Measurements from ENCODE around the gene ITK. TPM values are rescaled to one million over a fixed set of nuclear protein-coding genes. Genes with fewer than 3 reads are reported as not detected.

The ITK gene
- total and polyA plus RNA-seq, 4 donors: 0.35 to 1.5 (median 0.43) TPM

DNA sequence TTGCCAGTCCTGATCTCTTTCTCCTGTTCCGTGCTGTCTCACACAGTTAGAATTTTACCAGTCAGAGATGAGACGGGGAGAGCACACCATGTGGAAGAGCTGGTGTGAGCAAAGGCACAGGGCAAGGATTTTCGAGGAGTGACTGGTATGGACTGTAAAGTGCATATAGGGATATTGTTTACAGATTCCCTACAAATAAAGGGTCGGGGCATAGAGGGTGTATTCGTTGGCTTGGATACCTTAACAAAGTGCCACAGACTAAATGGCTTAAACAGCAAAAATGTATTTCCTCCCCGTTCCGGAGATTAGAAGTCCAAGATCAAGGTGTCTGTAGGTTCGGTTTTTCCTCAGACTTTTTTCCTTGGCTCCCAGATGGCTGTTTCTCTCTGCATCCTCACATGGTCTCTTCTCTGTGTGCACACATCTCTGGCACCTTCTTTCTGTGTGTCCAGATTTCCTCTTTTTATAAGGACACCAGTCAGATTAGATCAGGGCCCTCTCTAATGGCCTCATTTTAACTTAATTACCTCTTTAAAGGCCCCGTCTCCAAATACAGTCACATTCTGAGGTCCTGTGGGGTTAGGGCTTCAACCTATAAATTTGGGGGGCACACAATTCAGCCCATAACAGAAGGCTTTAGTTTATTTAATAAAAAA lies 108.7 kb downstream of the ITK start:
- WGBS: 87% methylated on average over 9 of the region's 9 CpGs
- no peak for DNase-seq (ENCODE audit: low spot score)
- Histone ChIP-seq H3K36me3 (ENCODE audit: control insufficient read depth in 4 of 4, insufficient read depth in 3 of 4, low read depth in 1 of 4, low read length in 3 of 4) (no peaks in the 10 kb centered on the region), H3K9me3 (ENCODE audit: control insufficient read depth in 4 of 4, low read length in 3 of 4) (no peaks in the 10 kb centered on the region), H3K27ac (ENCODE audit: low read depth in 1 of 2, low read length in 2 of 2) (peak overlapping the region; percentile 21 to 39), H3K9ac (ENCODE audit: low read depth in 1 of 2, low read length in 2 of 2) (peak overlapping the region in 1 of 2 donors; percentile 17), H3K4me1 (ENCODE audit: control insufficient read depth in 4 of 4, insufficient read depth in 4 of 4, low read length in 3 of 4) (peaks cover 7 to 50% (median 36%) of the 10 kb centered on the region in 4 donors), H3K4me3 (ENCODE audit: low read depth in 1 of 3, low read length in 3 of 3) (no peak overlapping the region), H3K27me3 (ENCODE audit: control insufficient read depth in 4 of 4, insufficient read depth in 4 of 4, low read length in 3 of 4) (no peaks in the 10 kb centered on the region)
- TF ChIP-seq, protein P1, sequence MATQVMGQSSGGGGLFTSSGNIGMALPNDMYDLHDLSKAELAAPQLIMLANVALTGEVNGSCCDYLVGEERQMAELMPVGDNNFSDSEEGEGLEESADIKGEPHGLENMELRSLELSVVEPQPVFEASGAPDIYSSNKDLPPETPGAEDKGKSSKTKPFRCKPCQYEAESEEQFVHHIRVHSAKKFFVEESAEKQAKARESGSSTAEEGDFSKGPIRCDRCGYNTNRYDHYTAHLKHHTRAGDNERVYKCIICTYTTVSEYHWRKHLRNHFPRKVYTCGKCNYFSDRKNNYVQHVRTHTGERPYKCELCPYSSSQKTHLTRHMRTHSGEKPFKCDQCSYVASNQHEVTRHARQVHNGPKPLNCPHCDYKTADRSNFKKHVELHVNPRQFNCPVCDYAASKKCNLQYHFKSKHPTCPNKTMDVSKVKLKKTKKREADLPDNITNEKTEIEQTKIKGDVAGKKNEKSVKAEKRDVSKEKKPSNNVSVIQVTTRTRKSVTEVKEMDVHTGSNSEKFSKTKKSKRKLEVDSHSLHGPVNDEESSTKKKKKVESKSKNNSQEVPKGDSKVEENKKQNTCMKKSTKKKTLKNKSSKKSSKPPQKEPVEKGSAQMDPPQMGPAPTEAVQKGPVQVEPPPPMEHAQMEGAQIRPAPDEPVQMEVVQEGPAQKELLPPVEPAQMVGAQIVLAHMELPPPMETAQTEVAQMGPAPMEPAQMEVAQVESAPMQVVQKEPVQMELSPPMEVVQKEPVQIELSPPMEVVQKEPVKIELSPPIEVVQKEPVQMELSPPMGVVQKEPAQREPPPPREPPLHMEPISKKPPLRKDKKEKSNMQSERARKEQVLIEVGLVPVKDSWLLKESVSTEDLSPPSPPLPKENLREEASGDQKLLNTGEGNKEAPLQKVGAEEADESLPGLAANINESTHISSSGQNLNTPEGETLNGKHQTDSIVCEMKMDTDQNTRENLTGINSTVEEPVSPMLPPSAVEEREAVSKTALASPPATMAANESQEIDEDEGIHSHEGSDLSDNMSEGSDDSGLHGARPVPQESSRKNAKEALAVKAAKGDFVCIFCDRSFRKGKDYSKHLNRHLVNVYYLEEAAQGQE (IDR thresholded peaks at IDR 0.05): no peak
- TF ChIP-seq HNF4G (IDR thresholded peaks at IDR 0.05) (no peak), RAD21 (IDR thresholded peaks at IDR 0.05) (no peak), GABPA (IDR thresholded peaks at IDR 0.05 in 1 of 2, conservative IDR thresholded peaks at IDR 0.05 in 1 of 2) (no peak), FOXA1 (IDR thresholded peaks at IDR 0.05) (no peak), RXRA (IDR thresholded peaks at IDR 0.05) (no peak), NR2F2 (IDR thresholded peaks at IDR 0.05) (no peak), HNF4A (conservative IDR thresholded peaks at IDR 0.05) (no peak), EGR1 (IDR thresholded peaks at IDR 0.05; ENCODE audit: low read depth in 2 of 2) (no peak), TAF1 (conservative IDR thresholded peaks at IDR 0.05) (no peak), SP1 (IDR thresholded peaks at IDR 0.05) (no peak), FOXA2 (IDR thresholded peaks at IDR 0.05) (no peak)
- TF ChIP-seq, protein P2, sequence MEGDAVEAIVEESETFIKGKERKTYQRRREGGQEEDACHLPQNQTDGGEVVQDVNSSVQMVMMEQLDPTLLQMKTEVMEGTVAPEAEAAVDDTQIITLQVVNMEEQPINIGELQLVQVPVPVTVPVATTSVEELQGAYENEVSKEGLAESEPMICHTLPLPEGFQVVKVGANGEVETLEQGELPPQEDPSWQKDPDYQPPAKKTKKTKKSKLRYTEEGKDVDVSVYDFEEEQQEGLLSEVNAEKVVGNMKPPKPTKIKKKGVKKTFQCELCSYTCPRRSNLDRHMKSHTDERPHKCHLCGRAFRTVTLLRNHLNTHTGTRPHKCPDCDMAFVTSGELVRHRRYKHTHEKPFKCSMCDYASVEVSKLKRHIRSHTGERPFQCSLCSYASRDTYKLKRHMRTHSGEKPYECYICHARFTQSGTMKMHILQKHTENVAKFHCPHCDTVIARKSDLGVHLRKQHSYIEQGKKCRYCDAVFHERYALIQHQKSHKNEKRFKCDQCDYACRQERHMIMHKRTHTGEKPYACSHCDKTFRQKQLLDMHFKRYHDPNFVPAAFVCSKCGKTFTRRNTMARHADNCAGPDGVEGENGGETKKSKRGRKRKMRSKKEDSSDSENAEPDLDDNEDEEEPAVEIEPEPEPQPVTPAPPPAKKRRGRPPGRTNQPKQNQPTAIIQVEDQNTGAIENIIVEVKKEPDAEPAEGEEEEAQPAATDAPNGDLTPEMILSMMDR (IDR thresholded peaks at IDR 0.05; ENCODE audit: low read depth, low read length, missing input control): no peak
- TF ChIP-seq, protein P3, sequence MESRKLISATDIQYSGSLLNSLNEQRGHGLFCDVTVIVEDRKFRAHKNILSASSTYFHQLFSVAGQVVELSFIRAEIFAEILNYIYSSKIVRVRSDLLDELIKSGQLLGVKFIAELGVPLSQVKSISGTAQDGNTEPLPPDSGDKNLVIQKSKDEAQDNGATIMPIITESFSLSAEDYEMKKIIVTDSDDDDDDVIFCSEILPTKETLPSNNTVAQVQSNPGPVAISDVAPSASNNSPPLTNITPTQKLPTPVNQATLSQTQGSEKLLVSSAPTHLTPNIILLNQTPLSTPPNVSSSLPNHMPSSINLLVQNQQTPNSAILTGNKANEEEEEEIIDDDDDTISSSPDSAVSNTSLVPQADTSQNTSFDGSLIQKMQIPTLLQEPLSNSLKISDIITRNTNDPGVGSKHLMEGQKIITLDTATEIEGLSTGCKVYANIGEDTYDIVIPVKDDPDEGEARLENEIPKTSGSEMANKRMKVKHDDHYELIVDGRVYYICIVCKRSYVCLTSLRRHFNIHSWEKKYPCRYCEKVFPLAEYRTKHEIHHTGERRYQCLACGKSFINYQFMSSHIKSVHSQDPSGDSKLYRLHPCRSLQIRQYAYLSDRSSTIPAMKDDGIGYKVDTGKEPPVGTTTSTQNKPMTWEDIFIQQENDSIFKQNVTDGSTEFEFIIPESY (IDR thresholded peaks at IDR 0.05): no peak
- TF ChIP-seq, protein P4, sequence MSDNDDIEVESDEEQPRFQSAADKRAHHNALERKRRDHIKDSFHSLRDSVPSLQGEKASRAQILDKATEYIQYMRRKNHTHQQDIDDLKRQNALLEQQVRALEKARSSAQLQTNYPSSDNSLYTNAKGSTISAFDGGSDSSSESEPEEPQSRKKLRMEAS (IDR thresholded peaks at IDR 0.05): no peak
